SU-DHL-6 (cell line): ENCODE measurements around the gene NEUROD2.

Experiments
- H2AFZ ChIP-seq: fragments of 200-600 bp; sonication (generic); 2 replicates; pipeline ENCODE4 v1.6.1; 2014; ENCODE audit warnings: low read depth, mild to moderate bottlenecking, moderate library complexity, mixed read lengths, antibody characterized with exemption, low read length; ENCODE audit not compliant: severe bottlenecking
- H3F3A ChIP-seq: fragments of 200-600 bp; shearing (Covaris generic); 2 replicates; pipeline ENCODE4 v1.6.0; 2016; ENCODE audit warnings: antibody characterized with exemption, mild to moderate bottlenecking; ENCODE audit not compliant: insufficient read depth
- H3K27ac ChIP-seq: fragments of 200-600 bp; sonication (generic); 2 replicates; pipeline ENCODE4 v1.5.1; 2016; ENCODE audit warnings: low read depth, mild to moderate bottlenecking, low read length, moderate library complexity, mixed read lengths
- H3K27me3 ChIP-seq: fragments of 200-600 bp; sonication (generic), shearing (Covaris generic); 2 replicates; pipeline ENCODE4 v1.6.0; 2014; ENCODE audit warnings: mild to moderate bottlenecking, low read length
- H3K36me3 ChIP-seq: fragments of 200-600 bp; sonication (generic); 2 replicates; pipeline ENCODE4 v1.6.1; 2014; ENCODE audit warnings: mild to moderate bottlenecking, low read length, mixed read lengths
- H3K4me2 ChIP-seq: fragments of 300-600, 200-600 bp; shearing (Covaris generic), sonication (generic); 2 replicates; pipeline ENCODE4 v1.6.0; 2014; ENCODE audit warnings: low read length, low read depth, mild to moderate bottlenecking; ENCODE audit not compliant: poor library complexity, severe bottlenecking
- H3K4me3 ChIP-seq: fragments of 200-600 bp; sonication (generic); 2 replicates; pipeline ENCODE4 v1.5.1; 2014; ENCODE audit warnings: antibody characterized with exemption, low read length, mild to moderate bottlenecking, mixed read lengths; ENCODE audit not compliant: insufficient read depth, poor library complexity, severe bottlenecking
- H3K79me2 ChIP-seq: fragments of 200-600 bp; sonication (generic); 2 replicates; pipeline ENCODE4 v1.6.1; 2014; ENCODE audit warnings: mild to moderate bottlenecking, low read length, moderate library complexity; ENCODE audit not compliant: insufficient read depth
- H3K9ac ChIP-seq: fragments of 200-600 bp; sonication (generic); 2 replicates; pipeline ENCODE4 v1.7.0; 2014; ENCODE audit warnings: mild to moderate bottlenecking, low read length
- H3K9me2 ChIP-seq: fragments of 200-600 bp; sonication (generic); replicated peaks from 2 replicates; pipeline ENCODE4 v1.6.1; 2014; ENCODE audit warnings: low read length; ENCODE audit not compliant: insufficient read depth
- H3K9me3 ChIP-seq: fragments of 200-600 bp; sonication (generic); 2 replicates; pipeline ENCODE4 v1.6.1; 2014; ENCODE audit warnings: low read length, mixed read lengths; ENCODE audit not compliant: insufficient read depth
- H4K20me1 ChIP-seq: fragments of 200-600 bp; sonication (generic); 2 replicates; pipeline ENCODE4 v1.6.1; 2014; ENCODE audit warnings: low read depth, mild to moderate bottlenecking, antibody characterized with exemption, low read length, moderate library complexity, mixed read lengths
- CTCF ChIP-seq: fragments of 200-600 bp; sonication (generic); IDR thresholded peaks from one replicate; pipeline ENCODE4 v1.5.1; 2017; ENCODE audit warnings: antibody characterized with exemption, mild to moderate bottlenecking, low read length, moderate library complexity; ENCODE audit not compliant: insufficient read depth, poor library complexity, severe bottlenecking
- EZH2phosphoT487 ChIP-seq: fragments of 200-600 bp; sonication (generic), shearing (Covaris generic); conservative IDR thresholded peaks from 2 replicates; pipeline ENCODE4 v1.6.1; 2018; ENCODE audit warnings: mild to moderate bottlenecking, antibody characterized with exemption, low read length, moderate library complexity, mixed read lengths

NEUROD2 gene

DNA sequence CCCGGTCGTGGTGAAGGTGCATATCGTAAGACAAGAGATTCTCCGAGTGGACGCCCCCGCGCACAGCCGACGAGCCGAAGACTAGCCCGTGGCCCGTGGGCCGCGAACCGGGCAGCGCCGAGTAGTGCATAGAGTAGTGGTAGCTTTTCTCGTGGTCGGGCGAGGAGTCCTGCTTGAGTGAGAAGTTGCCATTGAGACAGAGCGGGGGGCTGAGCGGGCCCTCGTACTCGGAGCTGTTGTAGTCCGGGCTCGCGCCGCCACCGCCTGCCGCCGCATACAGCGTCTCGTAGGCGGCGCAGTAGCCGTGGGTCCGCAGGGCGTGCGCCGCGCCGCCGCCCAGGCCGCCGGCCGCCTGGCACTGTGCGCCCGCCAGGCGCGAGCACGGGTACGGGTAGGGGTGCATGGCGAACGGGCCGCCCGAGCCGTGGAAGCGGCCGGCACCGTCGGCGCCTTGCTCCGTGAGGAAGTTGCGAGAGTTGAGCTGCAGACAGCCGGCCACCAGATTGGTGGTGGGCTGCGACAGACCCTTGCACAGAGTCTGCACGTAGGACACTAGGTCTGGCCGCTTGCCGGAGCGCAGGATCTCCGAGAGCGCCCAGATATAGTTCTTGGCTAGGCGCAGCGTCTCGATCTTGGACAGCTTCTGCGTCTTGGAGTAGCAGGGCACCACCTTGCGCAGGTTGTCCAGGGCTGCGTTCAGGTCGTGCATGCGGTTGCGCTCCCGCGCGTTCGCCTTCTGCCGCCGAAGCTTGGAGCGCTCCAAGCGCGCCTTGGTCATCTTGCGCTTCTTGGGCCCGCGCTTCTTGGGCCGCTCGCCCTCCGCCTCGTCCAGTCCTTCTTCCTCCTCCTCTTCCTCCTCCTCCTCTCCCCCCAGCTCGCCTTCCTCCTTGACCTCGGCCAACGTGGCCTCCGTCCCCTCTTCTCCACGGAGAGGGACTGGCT is 2.0 kb downstream of the NEUROD2 start:
- Histone ChIP-seq H4K20me1 (no peaks in the 10 kb centered on the region), H3K36me3 (no peaks in the 10 kb centered on the region), H3K27ac (no peak overlapping the region), H3K9me2 (no peaks in the 10 kb centered on the region), H3K27me3 (no peaks in the 10 kb centered on the region), H3K9me3 (no peaks in the 10 kb centered on the region), H3K9ac (no peak overlapping the region), H3K4me2 (no peak overlapping the region), H2AFZ (no peak overlapping the region), H3K79me2 (no peaks in the 10 kb centered on the region), H3F3A (no peaks in the 10 kb centered on the region), H3K4me3 (no peak overlapping the region)
- TF ChIP-seq CTCF (no peak), EZH2phosphoT487 (peak; percentile 61; the same call in 1 of the 2 replicates)

- H3K9ac ChIP-seq: no peak overlapping the region
- no peaks in the 10 kb centered on the region for H3K27me3 ChIP-seq
- TF ChIP-seq EZH2phosphoT487 (no peak), CTCF (no peak)
- no peaks in the 10 kb centered on the region for H3K9me3 ChIP-seq
- H3K4me2 ChIP-seq: no peak overlapping the region
- no peak overlapping the region for H3K27ac ChIP-seq
- H3K36me3 ChIP-seq: no peaks in the 10 kb centered on the region
- H4K20me1 ChIP-seq: no peaks in the 10 kb centered on the region
- no peak overlapping the region for H3K4me3 ChIP-seq
- H3F3A ChIP-seq: no peaks in the 10 kb centered on the region
- H3K79me2 ChIP-seq: no peaks in the 10 kb centered on the region
- H2AFZ ChIP-seq: no peak overlapping the region
- H3K9me2 ChIP-seq: no peaks in the 10 kb centered on the region
Measured at GRCh38 chr17:39604911-39605491, 2.7 kb downstream of the NEUROD2 start.

GRCh38 chr17:39603304-39604016 is 4.3 kb downstream of the NEUROD2 start:
- H3K4me3 ChIP-seq: no peak overlapping the region
- H2AFZ ChIP-seq: no peak overlapping the region
- no peak overlapping the region for H3K9ac ChIP-seq
- no peaks in the 10 kb centered on the region for H3K9me2 ChIP-seq
- H3K79me2 ChIP-seq: no peaks in the 10 kb centered on the region
- TF ChIP-seq EZH2phosphoT487: no peak
- TF ChIP-seq CTCF: no peak
- H3F3A ChIP-seq: no peaks in the 10 kb centered on the region
- H3K36me3 ChIP-seq: no peaks in the 10 kb centered on the region
- H3K27me3 ChIP-seq: no peaks in the 10 kb centered on the region
- no peaks in the 10 kb centered on the region for H3K9me3 ChIP-seq
- H3K27ac ChIP-seq: no peak overlapping the region
- no peaks in the 10 kb centered on the region for H4K20me1 ChIP-seq
- no peak overlapping the region for H3K4me2 ChIP-seq
